NB4 (cell line): ENCODE results near the gene SPAG7.

Experiments
- CTCF ChIP-seq: IDR thresholded peaks from one replicate; pipeline ENCODE4 v1.5.1; 2012; ENCODE audit warnings: low read depth, low read length
- MAX ChIP-seq: IDR thresholded peaks from 2 replicates; pipeline ENCODE4 v1.6.1; 2011; ENCODE audit warnings: low read depth, low read length
- POLR2A ChIP-seq: IDR thresholded peaks from 2 replicates; pipeline ENCODE4 v1.6.1; 2011; ENCODE audit warnings: mild to moderate bottlenecking; ENCODE audit not compliant: insufficient read length; ENCODE audit errors: extremely low read depth

GRCh38 chr17:5002121-5002788, 34.6 kb upstream of the SPAG7 start:
- no peak for TF ChIP-seq CTCF
- TF ChIP-seq POLR2A, result no peak
- no peak for TF ChIP-seq MAX
